B cell (primary cell): ENCODE measurements around the gene DDX59. TPM values are rescaled to one million over a fixed set of nuclear protein-coding genes. Genes with fewer than 3 reads are reported as not detected.

ENCODE experiments used
- ATAC-seq: fragments of 200-7000 bp; cut with Tn5 transposase; one replicate; pipeline ENCODE4 v1.10.0; 2021; ENCODE audit warnings: low read depth, mild to moderate bottlenecking, moderate number of reproducible peaks, moderate library complexity
- CTCF ChIA-PET: fragments of 350-600 bp; sonication (Branson Sonifier 250); formaldehyde crosslinking; loops from one replicate; lab custom pipeline; 2021; ENCODE audit warnings: antibody characterized with exemption, inconsistent platforms; lab: Charles Lee
- POLR2A ChIA-PET: fragments of 350-600 bp; sonication (Branson Sonifier 250); formaldehyde crosslinking; loops from one replicate; lab custom pipeline; 2021; ENCODE audit warnings: antibody characterized with exemption; lab: Charles Lee
- DNase-seq: peaks from one replicate; pipeline ENCODE4 v3.0.0; 2013
- H2AFZ ChIP-seq: 2 replicates; pipeline ENCODE4 v1.6.1; 2012; ENCODE audit warnings: mild to moderate bottlenecking, low read depth, low read length; ENCODE audit not compliant: insufficient read depth, poor library complexity, severe bottlenecking
- H3K27ac ChIP-seq, 2 donors: 1 replicate in 1 of 2; 2 replicates in 1 of 2; pipeline ENCODE4 v1.5.1; 2012 to 2013; ENCODE audit warnings: low read length in 2 of 2, mild to moderate bottlenecking in 2 of 2, moderate library complexity in 1 of 2
- H3K27me3 ChIP-seq, 4 experiments: fragments of 200-600 bp in 1 of 4; sonication (generic) in 1 of 4; replicated peaks in 1 of 4; 1 replicate in 2 of 4; 2 replicates in 2 of 4; pipeline versions ENCODE4 v1.6.1 to v1.7.0; 2013 to 2016; ENCODE audit warnings: low read length in 3 of 4, mild to moderate bottlenecking in 2 of 4, mixed read lengths in 1 of 4, moderate library complexity in 1 of 4; ENCODE audit not compliant: insufficient read depth in 4 of 4, control insufficient read depth in 3 of 4; ENCODE audit errors: control extremely low read depth in 1 of 4
- H3K36me3 ChIP-seq, 2 experiments: replicated peaks in 1 of 2; 1 replicate in 1 of 2; 2 replicates in 1 of 2; pipeline versions ENCODE4 v1.6.1 to v1.7.1; 2013; ENCODE audit warnings: low read length in 1 of 2; ENCODE audit not compliant: insufficient read depth in 2 of 2, control insufficient read depth in 1 of 2; ENCODE audit errors: control extremely low read depth in 1 of 2, extremely low read depth in 1 of 2
- H3K4me1 ChIP-seq, 2 donors: fragments of 200-600 bp in 1 of 2; sonication (generic) in 1 of 2; 1 replicate in 1 of 2; 2 replicates in 1 of 2; pipeline versions ENCODE4 v1.5.1 to v1.6.1; 2013 to 2017; ENCODE audit warnings: low read length in 2 of 2; ENCODE audit not compliant: control insufficient read depth in 2 of 2, insufficient read depth in 2 of 2
- H3K4me2 ChIP-seq: replicated peaks from 2 replicates; pipeline ENCODE3; 2012; ENCODE audit warnings: mild to moderate bottlenecking, low read depth, low read length; ENCODE audit not compliant: poor library complexity, severe bottlenecking
- H3K4me3 ChIP-seq, 5 experiments: fragments of 200-600 bp in 1 of 5; sonication (generic) in 1 of 5; 1 replicate in 3 of 5; 2 replicates in 2 of 5; pipeline versions ENCODE4 v1.5.1 to v1.7.0; 2011 to 2016; ENCODE audit warnings: low read length in 4 of 5, mild to moderate bottlenecking in 4 of 5, low read depth in 2 of 5, control low read depth in 1 of 5, moderate library complexity in 1 of 5; ENCODE audit not compliant: insufficient read depth in 1 of 5; ENCODE audit errors: control extremely low read depth in 1 of 5, extremely low read depth in 1 of 5
- H3K79me2 ChIP-seq: fragments of 200-600 bp; sonication (generic); one replicate; pipeline ENCODE4 v1.6.0; 2016; ENCODE audit warnings: low read length; ENCODE audit not compliant: control insufficient read depth, insufficient read depth
- H3K9ac ChIP-seq: fragments of 200-600 bp; sonication (generic); 2 replicates; pipeline ENCODE4 v1.6.1; 2017; ENCODE audit warnings: mild to moderate bottlenecking, low read length, moderate library complexity
- H3K9me3 ChIP-seq, 3 donors: one replicate each; pipeline versions ENCODE4 v1.6.1 to v1.7.1; 2013; ENCODE audit warnings: low read length in 2 of 3; ENCODE audit not compliant: control insufficient read depth in 2 of 3, insufficient read depth in 1 of 3; ENCODE audit errors: control extremely low read depth in 1 of 3
- H4K20me1 ChIP-seq: 2 replicates; pipeline ENCODE4 v1.6.0; 2012; ENCODE audit warnings: mild to moderate bottlenecking, low read length; ENCODE audit not compliant: insufficient read depth, control insufficient read depth, poor library complexity, severe bottlenecking
- H3K27ac Mint-ChIP-seq: one replicate; pipeline ENCODE4 v1.8.0; 2021; ENCODE audit warnings: mixed read lengths
- H3K27me3 Mint-ChIP-seq: one replicate; pipeline ENCODE4 v1.8.0; 2021; ENCODE audit warnings: mixed read lengths
- H3K4me1 Mint-ChIP-seq: one replicate; pipeline ENCODE4 v1.8.0; 2021; ENCODE audit warnings: mixed read lengths
- H3K4me3 Mint-ChIP-seq: one replicate; pipeline ENCODE4 v1.8.0; 2021; ENCODE audit warnings: mixed read lengths
- H3K9me3 Mint-ChIP-seq: one replicate; pipeline ENCODE4 v1.8.0; 2022; ENCODE audit warnings: mixed read lengths; ENCODE audit not compliant: insufficient read depth
- EZH2 ChIP-seq: IDR thresholded peaks from 2 replicates; pipeline ENCODE4 v1.6.1; 2012; ENCODE audit warnings: borderline replicate concordance, low read depth, mild to moderate bottlenecking, moderate library complexity, low read length; ENCODE audit not compliant: insufficient read depth, poor library complexity, severe bottlenecking
- WGBS: methylation state at CpG from one replicate; pipeline ENCODE4 v1.1.5; 2013; ENCODE audit warnings: missing lambda C conversion rate; ENCODE audit not compliant: insufficient coverage; 5-methylcytosine and 5-hydroxymethylcytosine counted together
- intact Hi-C: fragments of 100-400 bp; cut with micrococcal nuclease; formaldehyde crosslinking; loops from one replicate; pipeline ENCODE4 v1.10.0; 2022
- polyA plus RNA-seq: library from polyadenylated mRNA; depleted of rRNA; stranded (reverse); fragments of >200 nt; gene quantifications from 2 replicates; pipeline ENCODE4 v1.2.3, GENCODE V29; 2012
- total RNA-seq, 2 donors: library from RNA; stranded (reverse); fragments of 120-200 nt in 1 of 2; gene quantifications; 1 replicate in 1 of 2; 2 replicates in 1 of 2; pipeline versions ENCODE4 v1.2.3 to v1.2.4, GENCODE V29; 2013 to 2022
- TF ChIP-seq, protein P1 (sequence below): fragments of 200-600 bp; IDR thresholded peaks from one replicate; pipeline ENCODE4 v1.8.0; 2022; ENCODE audit warnings: antibody characterized with exemption, mild to moderate bottlenecking

The DDX59 gene
- total and polyA plus RNA-seq, 2 donors (not counting 1 experiment from before 2014, with no cell fraction given) = 20.2 to 41.9 TPM

- no peak for TF ChIP-seq EZH2
- TF ChIP-seq, protein P1, sequence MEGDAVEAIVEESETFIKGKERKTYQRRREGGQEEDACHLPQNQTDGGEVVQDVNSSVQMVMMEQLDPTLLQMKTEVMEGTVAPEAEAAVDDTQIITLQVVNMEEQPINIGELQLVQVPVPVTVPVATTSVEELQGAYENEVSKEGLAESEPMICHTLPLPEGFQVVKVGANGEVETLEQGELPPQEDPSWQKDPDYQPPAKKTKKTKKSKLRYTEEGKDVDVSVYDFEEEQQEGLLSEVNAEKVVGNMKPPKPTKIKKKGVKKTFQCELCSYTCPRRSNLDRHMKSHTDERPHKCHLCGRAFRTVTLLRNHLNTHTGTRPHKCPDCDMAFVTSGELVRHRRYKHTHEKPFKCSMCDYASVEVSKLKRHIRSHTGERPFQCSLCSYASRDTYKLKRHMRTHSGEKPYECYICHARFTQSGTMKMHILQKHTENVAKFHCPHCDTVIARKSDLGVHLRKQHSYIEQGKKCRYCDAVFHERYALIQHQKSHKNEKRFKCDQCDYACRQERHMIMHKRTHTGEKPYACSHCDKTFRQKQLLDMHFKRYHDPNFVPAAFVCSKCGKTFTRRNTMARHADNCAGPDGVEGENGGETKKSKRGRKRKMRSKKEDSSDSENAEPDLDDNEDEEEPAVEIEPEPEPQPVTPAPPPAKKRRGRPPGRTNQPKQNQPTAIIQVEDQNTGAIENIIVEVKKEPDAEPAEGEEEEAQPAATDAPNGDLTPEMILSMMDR = no peak
- H2AFZ ChIP-seq = no peak overlapping the region
- H3K4me1 Mint-ChIP-seq = peaks cover 21% of the 10 kb centered on the region
Observed at GRCh38 chr1:200629876-200630514, 39.7 kb downstream of the DDX59 start.

DNA sequence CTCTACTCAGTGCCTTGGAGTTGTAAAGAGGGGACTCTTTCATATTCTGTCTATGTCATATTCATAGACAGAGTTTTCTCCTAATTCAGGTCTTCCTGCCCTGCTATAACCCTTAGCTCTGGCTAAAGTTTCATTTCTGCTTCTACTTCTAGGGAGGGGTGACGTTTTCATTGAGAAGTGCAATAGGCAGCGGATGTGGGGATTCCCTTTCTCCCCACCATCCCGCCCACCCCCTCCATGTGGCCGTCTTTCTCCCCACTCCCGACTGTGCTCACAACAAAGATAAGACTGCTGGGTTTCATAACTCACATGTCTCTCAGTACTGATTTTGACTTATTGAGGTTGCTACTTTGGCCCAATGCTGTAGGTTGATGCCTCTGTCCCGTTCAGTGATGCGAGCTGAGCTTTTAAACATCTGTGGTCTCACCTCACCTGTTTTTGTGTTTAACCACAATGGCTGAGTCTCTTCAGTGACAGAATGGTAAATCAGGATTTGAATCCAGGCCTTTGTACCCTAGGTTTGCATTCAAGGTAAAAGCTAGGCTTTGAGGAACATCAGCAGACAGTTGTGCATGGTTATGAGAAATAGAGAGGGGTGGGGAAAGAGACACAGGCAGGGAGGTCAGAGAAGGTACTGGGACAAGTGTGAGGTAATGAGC is 41.4 kb downstream of the DDX59 start:
- DNase-seq (peak; percentile 87), ATAC-seq (peak; percentile 84)
- Histone ChIP-seq H3K4me3 (peak overlapping the region in 3 of 5 experiments; percentile 24 to 38 (median 34)), H3K27me3 (no peaks in the 10 kb centered on the region), H3K9ac (peak overlapping the region; percentile 34), H3K9me3 (no peaks in the 10 kb centered on the region), H3K4me2 (peak overlapping the region; percentile 57), H2AFZ (no peak overlapping the region), H3K79me2 (no peaks in the 10 kb centered on the region), H3K27ac (peak overlapping the region; percentile 58 to 79), H3K36me3 (no peaks in the 10 kb centered on the region), H3K4me1 (peaks cover 24 to 25% of the 10 kb centered on the region in 2 donors), H4K20me1 (peaks cover 4% of the 10 kb centered on the region)
- TF ChIP-seq, protein P1 = no peak
- peak overlapping the region; percentile 46 for H3K27ac Mint-ChIP-seq
- peak overlapping the region; percentile 76 for H3K4me3 Mint-ChIP-seq
- no peaks in the 10 kb centered on the region for H3K9me3 Mint-ChIP-seq
- H3K4me1 Mint-ChIP-seq = peaks cover 21% of the 10 kb centered on the region
- ChIA-PET POLR2A (interaction anchor here (0.6 kb wide), 2 partner anchors 42 to 683 kb away, joined by 4 to 6 read pairs; no protein-coding TSS in a partner anchor), CTCF (interaction anchor here (0.7 to 2.1 kb wide), 3 partner anchors 42 to 174 kb away, joined by 3 to 23 read pairs (median 6); partner anchors contain the start of gene DDX59)
- 0% methylated on average over 2 of the region's 7 CpGs for WGBS
- no peaks in the 10 kb centered on the region for H3K27me3 Mint-ChIP-seq
- intact Hi-C loops = no loop called here

More at GRCh38 chr1:200629876-200630514, 39.7 kb downstream of the DDX59 start:
- ATAC-seq (no peak), DNase-seq (no peak)
- 97% methylated on average over 6 of the region's 9 CpGs for WGBS
- H3K27me3 Mint-ChIP-seq = no peaks in the 10 kb centered on the region
- H3K4me1 ChIP-seq = peaks cover 24 to 25% of the 10 kb centered on the region in 2 donors
- CTCF ChIA-PET = interaction anchor here (1.9 kb wide), 1 partner anchor 8 kb away, joined by 9 read pairs; no protein-coding TSS in a partner anchor
- no peak overlapping the region for H3K27ac Mint-ChIP-seq
- peaks cover 4% of the 10 kb centered on the region for H4K20me1 ChIP-seq
- no peaks in the 10 kb centered on the region for H3K27me3 ChIP-seq
- POLR2A ChIA-PET = no interaction called here
- intact Hi-C loops = no loop called here
- H3K27ac ChIP-seq = no peak overlapping the region
- H3K9me3 ChIP-seq = no peaks in the 10 kb centered on the region
- H3K9ac ChIP-seq = no peak overlapping the region
- H3K4me3 Mint-ChIP-seq = no peak overlapping the region
- H3K79me2 ChIP-seq = no peaks in the 10 kb centered on the region
- H3K36me3 ChIP-seq = no peaks in the 10 kb centered on the region
- H3K9me3 Mint-ChIP-seq = no peaks in the 10 kb centered on the region
- H3K4me2 ChIP-seq = no peak overlapping the region
- no peak overlapping the region for H3K4me3 ChIP-seq
